Skin of body (tissue), 2 donors: ENCODE measurements around the gene RPTN. TPM values are rescaled to one million over a fixed set of nuclear protein-coding genes. Genes with fewer than 3 reads are reported as not detected.

Experiments used
- DNase-seq: peaks from one replicate; lab custom pipeline; 2025; lab: John Stamatoyannopoulos, UW
- total RNA-seq: library from RNA; depleted of rRNA; stranded (reverse); fragments of >200 nt; gene quantifications from one replicate; pipeline ENCODE4 v1.2.3, GENCODE V29; 2014

RPTN gene
- total RNA-seq, 1 donor from 2014 or later, result 4.4 TPM

GRCh38 chr1:152112101-152112884 lies 46.7 kb downstream of the RPTN start:
- DNase-seq, result no peak

- DNase-seq, result no peak
Observed at GRCh38 chr1:152111515-152111968, 47.5 kb downstream of the RPTN start.

GRCh38 chr1:152110860-152111514 lies 48.0 kb downstream of the RPTN start:
- DNase-seq, result no peak

GRCh38 chr1:152110365-152110859 lies 48.6 kb downstream of the RPTN start:
- no peak for DNase-seq

- no peak for DNase-seq
Observed at GRCh38 chr1:152109998-152110294, 49.1 kb downstream of the RPTN start.

GRCh38 chr1:152109231-152109997 lies 49.6 kb downstream of the RPTN start:
- no peak for DNase-seq

- no peak for DNase-seq
Observed at GRCh38 chr1:152108882-152109222, 50.2 kb downstream of the RPTN start.

- DNase-seq, result no peak
Observed at GRCh38 chr1:152107984-152108881, 50.8 kb downstream of the RPTN start.

- no peak for DNase-seq
Observed at GRCh38 chr1:152107031-152107983, 51.7 kb downstream of the RPTN start.

GRCh38 chr1:152104854-152105253 lies 54.2 kb downstream of the RPTN start:
- no peak for DNase-seq

Other genes starting within 250 kb of the RPTN start
- 6.0 TPM for gene THEM4, start 249.7 kb downstream of the RPTN start, total RNA-seq
- 133 TPM for gene S100A10, start 165.4 kb downstream of the RPTN start, total RNA-seq
- gene S100A11, start 122.2 kb downstream of the RPTN start, total RNA-seq, result 79.9 TPM
- gene TCHHL1, start 70.2 kb downstream of the RPTN start, total RNA-seq, result 17.4 TPM
- 315 TPM for gene TCHH, start 43.8 kb downstream of the RPTN start, total RNA-seq
- not detected for gene HRNR, start 65.0 kb upstream of the RPTN start, total RNA-seq
- gene FLG, start 166.0 kb upstream of the RPTN start, total RNA-seq, result 171 TPM
- 139 TPM for gene FLG2, start 200.8 kb upstream of the RPTN start, total RNA-seq